Measurements from ENCODE around the gene ICAM1.

The ICAM1 gene

GRCh38 chr19:10295305-10295846, 24.5 kb downstream of the ICAM1 start:
- DNase-seq, result no peak

- no peak for DNase-seq
Observed at GRCh38 chr19:10295847-10296591, 25.1 kb downstream of the ICAM1 start.

GRCh38 chr19:10299545-10300458, 28.9 kb downstream of the ICAM1 start:
- DNase-seq, result no peak

- DNase-seq, result no peak
Observed at GRCh38 chr19:10305139-10305806, 34.4 kb downstream of the ICAM1 start.

- DNase-seq, result no peak
Observed at GRCh38 chr19:10306327-10306726, 35.4 kb downstream of the ICAM1 start.

- no peak for DNase-seq
Observed at GRCh38 chr19:10309423-10309822, 38.5 kb downstream of the ICAM1 start, which contains the start of gene ZGLP1. TSS of gene ZGLP1 (minus strand) at chr19:10309815.

GRCh38 chr19:10315335-10316214, 44.7 kb downstream of the ICAM1 start, which contains the start of gene FDX2:
TSS of gene FDX2 (minus strand) at chr19:10316015. CDS start at chr19:10315996, 19 bp downstream.
- peak; percentile 42 to 75 for DNase-seq

GRCh38 chr19:10316229-10317044, 45.5 kb downstream of the ICAM1 start:
- DNase-seq, result no peak

GRCh38 chr19:10317045-10317856, 46.3 kb downstream of the ICAM1 start:
- DNase-seq, result no peak

- DNase-seq, result no peak
Observed at GRCh38 chr19:10317857-10318462, 47.0 kb downstream of the ICAM1 start.

- DNase-seq, result no peak
Observed at GRCh38 chr19:10318807-10319682, 48.1 kb downstream of the ICAM1 start.

GRCh38 chr19:10320602-10321416, 49.9 kb downstream of the ICAM1 start:
- no peak for DNase-seq

- DNase-seq, result no peak
Observed at GRCh38 chr19:10321417-10321797, 50.5 kb downstream of the ICAM1 start.

GRCh38 chr19:10321874-10322835, 51.2 kb downstream of the ICAM1 start:
- DNase-seq, result no peak

GRCh38 chr19:10325732-10326131, 54.8 kb downstream of the ICAM1 start:
- DNase-seq, result no peak

GRCh38 chr19:10327793-10328192, 56.9 kb downstream of the ICAM1 start:
- DNase-seq, result no peak
